Body of pancreas (tissue), 4 donors: ENCODE data around the gene TSPAN10. TPM values are rescaled to one million over a fixed set of nuclear protein-coding genes. Genes with fewer than 3 reads are reported as not detected.

ENCODE experiments used
- ATAC-seq: fragments of 150-250 bp; one replicate; pipeline ENCODE4 v1.9.1; 2016
- DNase-seq, 4 donors: peaks; one replicate each; pipeline ENCODE4 v3.0.0-alpha.2; 2019
- H3K27ac ChIP-seq, 4 donors: fragments of 200-600 bp; sonication (generic); 1 replicate in 3 of 4; 2 replicates in 1 of 4; pipeline versions ENCODE4 v1.5.1 to v1.6.1; 2016 to 2019; ENCODE audit warnings: mild to moderate bottlenecking in 1 of 4, mixed read lengths in 1 of 4, moderate library complexity in 1 of 4
- H3K27me3 ChIP-seq, 2 donors: fragments of 200-600 bp; sonication (generic); one replicate each; pipeline ENCODE4 v1.6.0; 2016; ENCODE audit warnings: mild to moderate bottlenecking in 1 of 2
- H3K36me3 ChIP-seq, 2 donors: fragments of 200-600 bp; sonication (generic); replicated peaks in 1 of 2; 2 replicates each; pipeline ENCODE4 v1.5.1; 2016; ENCODE audit warnings: low read depth in 2 of 2; ENCODE audit not compliant: insufficient read depth in 1 of 2
- H3K4me1 ChIP-seq: fragments of 200-600 bp; sonication (generic); one replicate; pipeline ENCODE4 v1.6.0; 2016
- H3K4me3 ChIP-seq, 2 donors: fragments of 200-600 bp; sonication (generic); 1 replicate in 1 of 2; 2 replicates in 1 of 2; pipeline ENCODE4 v1.5.1; 2016 to 2019
- H3K9me3 ChIP-seq, 3 donors: fragments of 200-600 bp; sonication (generic); 1 replicate in 2 of 3; 2 replicates in 1 of 3; pipeline ENCODE4 v1.5.1; 2016
- POLR2A ChIP-seq, 3 donors: fragments of 450-650 bp; IDR thresholded peaks; one replicate each; pipeline ENCODE4 v1.6.1; 2016; ENCODE audit warnings: antibody characterized with exemption in 3 of 3, mild to moderate bottlenecking in 2 of 3
- WGBS, 2 donors: methylation state at CpG; one replicate each; pipeline ENCODE4 v1.1.5; 2017; 5-methylcytosine and 5-hydroxymethylcytosine counted together
- intact Hi-C: fragments of 100-400 bp; cut with DNase I; formaldehyde crosslinking; loops from one replicate; pipeline ENCODE4 v1.15.1; 2023
- total RNA-seq, 2 donors: library from RNA; depleted of rRNA; stranded (reverse); fragments of >200 nt; gene quantifications; one replicate each; pipeline ENCODE4 v1.1.0, GENCODE V29; 2016
- TF ChIP-seq, protein P1 (sequence below), 7 experiments: fragments of 450-650 bp in 4 of 7; fragments of 200-600 bp in 3 of 7; sonication (generic) in 3 of 7; IDR thresholded peaks; one replicate each; pipeline ENCODE4 v1.5.1; 2016 to 2019; ENCODE audit warnings: antibody characterized with exemption in 7 of 7

Gene TSPAN10
- total RNA-seq, 2 donors from 2014 or later = 1.0 to 5.3 TPM

DNA sequence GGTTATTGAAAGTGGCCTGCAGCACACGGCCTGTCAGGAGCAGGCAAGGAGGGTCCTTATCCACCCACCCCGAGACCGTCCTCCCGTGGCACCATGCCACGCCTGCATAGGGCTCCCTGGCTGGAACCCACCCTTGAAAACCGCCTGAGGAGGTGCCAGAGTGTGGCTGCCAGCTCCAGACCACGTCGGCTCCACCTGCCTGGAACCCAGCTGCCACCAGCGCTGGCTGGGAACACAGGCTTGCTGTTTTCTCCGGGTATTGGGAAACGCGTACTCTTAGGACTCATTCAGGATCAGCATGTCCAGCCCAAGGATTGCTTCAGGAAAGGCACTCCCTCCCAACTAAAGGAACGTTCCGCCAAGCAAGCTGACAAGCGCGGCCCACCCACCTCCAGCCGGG is 39.9 kb downstream of the TSPAN10 start:
- H3K4me1 ChIP-seq = peaks cover 13% of the 10 kb centered on the region
- no peak for TF ChIP-seq POLR2A (IDR thresholded peaks at IDR 0.05)
- TF ChIP-seq, protein P1, sequence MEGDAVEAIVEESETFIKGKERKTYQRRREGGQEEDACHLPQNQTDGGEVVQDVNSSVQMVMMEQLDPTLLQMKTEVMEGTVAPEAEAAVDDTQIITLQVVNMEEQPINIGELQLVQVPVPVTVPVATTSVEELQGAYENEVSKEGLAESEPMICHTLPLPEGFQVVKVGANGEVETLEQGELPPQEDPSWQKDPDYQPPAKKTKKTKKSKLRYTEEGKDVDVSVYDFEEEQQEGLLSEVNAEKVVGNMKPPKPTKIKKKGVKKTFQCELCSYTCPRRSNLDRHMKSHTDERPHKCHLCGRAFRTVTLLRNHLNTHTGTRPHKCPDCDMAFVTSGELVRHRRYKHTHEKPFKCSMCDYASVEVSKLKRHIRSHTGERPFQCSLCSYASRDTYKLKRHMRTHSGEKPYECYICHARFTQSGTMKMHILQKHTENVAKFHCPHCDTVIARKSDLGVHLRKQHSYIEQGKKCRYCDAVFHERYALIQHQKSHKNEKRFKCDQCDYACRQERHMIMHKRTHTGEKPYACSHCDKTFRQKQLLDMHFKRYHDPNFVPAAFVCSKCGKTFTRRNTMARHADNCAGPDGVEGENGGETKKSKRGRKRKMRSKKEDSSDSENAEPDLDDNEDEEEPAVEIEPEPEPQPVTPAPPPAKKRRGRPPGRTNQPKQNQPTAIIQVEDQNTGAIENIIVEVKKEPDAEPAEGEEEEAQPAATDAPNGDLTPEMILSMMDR (IDR thresholded peaks at IDR 0.05) = no peak
- H3K36me3 ChIP-seq = peaks cover 0 to 11% of the 10 kb centered on the region in 2 donors
- no peak for ATAC-seq
- H3K27me3 ChIP-seq = no peaks in the 10 kb centered on the region
- DNase-seq = no peak
- no peaks in the 10 kb centered on the region for H3K9me3 ChIP-seq
- no peak overlapping the region for H3K4me3 ChIP-seq
- no peak overlapping the region for H3K27ac ChIP-seq
- 81 to 97% methylated on average over 7 to 17 of the region's 17 CpGs for WGBS, 2 donors
- intact Hi-C loops = no loop called here

DNA sequence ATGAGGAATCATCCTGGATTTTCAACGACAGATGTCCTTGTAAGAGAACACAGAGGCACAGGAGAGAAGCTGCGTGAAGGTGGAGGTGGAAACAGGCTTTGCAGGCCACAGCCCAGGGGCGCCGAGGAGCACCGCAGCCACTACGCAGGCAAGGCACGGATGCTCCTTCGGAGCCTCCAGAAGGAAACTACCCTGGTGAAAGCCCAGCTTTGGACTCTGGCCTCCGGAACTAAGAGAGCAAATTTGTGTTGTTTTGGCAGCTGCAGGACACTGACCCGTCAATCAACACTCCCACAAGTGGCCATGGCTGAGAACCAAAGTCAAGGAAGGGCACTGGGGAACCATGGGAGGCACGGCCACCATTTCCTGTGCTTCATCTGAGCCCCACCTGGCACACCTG is 43.2 kb downstream of the TSPAN10 start:
- TF ChIP-seq POLR2A (IDR thresholded peaks at IDR 0.05) = no peak
- TF ChIP-seq, protein P1 (IDR thresholded peaks at IDR 0.05) = no peak
- ATAC-seq (no peak), DNase-seq (no peak)
- no peaks in the 10 kb centered on the region for H3K9me3 ChIP-seq
- no peak overlapping the region for H3K4me3 ChIP-seq
- H3K27ac ChIP-seq = no peak overlapping the region
- H3K4me1 ChIP-seq = peaks cover 32% of the 10 kb centered on the region
- no peaks in the 10 kb centered on the region for H3K36me3 ChIP-seq
- H3K27me3 ChIP-seq = no peaks in the 10 kb centered on the region
- WGBS, 2 donors = 77 to 83% methylated on average over 6 to 11 of the region's 11 CpGs
- intact Hi-C loops = no loop called here

DNA sequence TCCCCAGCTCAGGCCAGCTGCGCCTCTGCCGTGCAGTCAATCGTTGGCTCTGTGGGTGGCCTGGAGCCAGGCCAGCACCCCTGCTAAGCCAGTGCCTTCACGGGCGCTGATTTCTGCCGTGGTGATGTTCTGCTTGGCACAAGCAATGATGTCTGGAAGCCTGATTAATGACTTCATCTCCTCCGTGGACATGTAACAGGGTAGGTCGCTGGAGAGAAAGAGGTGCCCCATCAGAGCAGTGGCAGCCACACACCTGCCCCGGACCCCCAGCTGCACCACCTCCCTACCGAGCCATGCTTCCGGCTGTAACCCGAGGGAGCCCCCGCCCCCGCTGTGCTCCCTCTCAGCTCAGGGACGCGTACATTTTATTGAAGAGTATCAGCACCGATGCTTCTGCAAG is 44.7 kb downstream of the TSPAN10 start:
- no peak for TF ChIP-seq POLR2A (IDR thresholded peaks at IDR 0.05)
- TF ChIP-seq, protein P1 (IDR thresholded peaks at IDR 0.05) = no peak
- Histone ChIP-seq H3K27me3 (no peaks in the 10 kb centered on the region), H3K9me3 (no peaks in the 10 kb centered on the region), H3K27ac (peak overlapping the region; percentile 25 to 86 (median 44)), H3K4me3 (no peak overlapping the region), H3K36me3 (peaks cover 0 to 2% of the 10 kb centered on the region in 2 donors), H3K4me1 (peaks cover 39% of the 10 kb centered on the region)
- intact Hi-C loops = no loop called here
- WGBS, 2 donors = 38 to 52% methylated on average over 15 to 17 of the region's 17 CpGs
- ATAC-seq = no peak
- DNase-seq = peak; percentile 42 to 70 (median 65)

DNA sequence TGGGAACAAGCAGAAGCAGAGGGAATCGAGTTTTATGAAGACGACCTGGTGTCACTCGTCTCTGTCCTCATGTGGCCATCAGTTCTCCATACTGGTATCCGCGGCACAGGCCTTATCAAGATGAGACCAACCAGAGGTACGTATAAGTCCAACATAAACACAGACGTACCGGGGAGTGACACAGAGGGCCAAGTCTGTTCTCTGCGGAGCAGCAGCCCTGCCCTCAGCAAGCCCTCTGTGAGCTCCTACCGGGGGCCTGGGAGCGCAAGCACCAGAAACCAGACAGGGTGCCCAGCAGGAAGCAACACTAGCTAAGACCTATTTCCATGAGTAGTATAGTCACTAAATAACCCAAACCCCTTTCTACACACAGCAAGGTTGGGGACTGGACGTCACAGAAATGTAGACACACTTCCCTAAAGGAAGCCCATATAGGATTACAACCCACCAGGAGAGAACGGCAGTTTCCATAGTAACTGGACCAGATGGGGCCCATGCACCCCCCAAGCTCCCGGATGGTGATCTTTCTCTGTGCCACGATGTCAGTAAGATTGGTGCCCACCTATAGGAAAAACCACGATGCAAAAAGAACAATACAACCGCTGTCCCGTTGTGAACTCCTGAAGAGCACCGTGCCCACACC is 45.7 kb downstream of the TSPAN10 start:
- no peaks in the 10 kb centered on the region for H3K9me3 ChIP-seq
- ATAC-seq (no peak), DNase-seq (no peak)
- TF ChIP-seq, protein P1 (IDR thresholded peaks at IDR 0.05) = no peak
- no peak for TF ChIP-seq POLR2A (IDR thresholded peaks at IDR 0.05)
- peak overlapping the region; percentile 86 to 95 for H3K4me3 ChIP-seq
- H3K27ac ChIP-seq = peak overlapping the region in 3 of 4 donors; percentile 66 to 86 (median 85)
- H3K27me3 ChIP-seq = no peaks in the 10 kb centered on the region
- WGBS, 2 donors = 17 to 32% methylated on average over 6 to 19 of the region's 19 CpGs
- peaks cover 39% of the 10 kb centered on the region for H3K4me1 ChIP-seq
- intact Hi-C loops = no loop called here
- H3K36me3 ChIP-seq = peaks cover 0 to 8% of the 10 kb centered on the region in 2 donors

DNA sequence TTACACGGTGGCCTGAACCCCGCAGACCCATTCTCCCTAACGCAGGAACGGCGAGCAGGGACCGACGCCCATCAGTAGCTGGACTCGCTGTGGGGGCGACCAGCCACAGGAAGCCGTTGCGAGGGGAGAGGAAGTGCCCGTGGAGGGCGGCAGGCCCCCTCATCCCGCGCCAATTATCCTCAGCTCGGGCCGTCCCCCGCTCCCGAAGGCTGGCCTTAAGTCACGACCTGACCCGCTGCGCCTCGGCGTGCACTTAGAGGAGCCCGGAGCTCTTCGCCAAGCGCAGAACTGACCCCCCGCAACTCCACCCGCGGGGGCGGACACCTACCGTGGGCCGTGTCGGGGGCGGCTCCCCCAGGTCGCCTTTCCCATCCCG is 46.2 kb downstream of the TSPAN10 start:
- DNase-seq = peak in 1 of 4 donors; percentile 20
- no peaks in the 10 kb centered on the region for H3K9me3 ChIP-seq
- H3K27me3 ChIP-seq = no peaks in the 10 kb centered on the region
- intact Hi-C loops = no loop called here
- ATAC-seq = peak; percentile 15
- peaks cover 39% of the 10 kb centered on the region for H3K4me1 ChIP-seq
- TF ChIP-seq POLR2A (IDR thresholded peaks at IDR 0.05) = no peak
- TF ChIP-seq, protein P1 (IDR thresholded peaks at IDR 0.05) = no peak
- 0% methylated on average over 1 to 37 of the region's 37 CpGs for WGBS, 2 donors
- peak overlapping the region; percentile 51 to 86 (median 76) for H3K27ac ChIP-seq
- peaks cover 0 to 8% of the 10 kb centered on the region in 2 donors for H3K36me3 ChIP-seq
- peak overlapping the region; percentile 86 to 95 for H3K4me3 ChIP-seq
